Mucosa of rectum (tissue), 2 donors: Measurements from ENCODE around the gene IGLL5.

Experiments
- H3K27ac ChIP-seq, 2 donors: one replicate each; pipeline ENCODE4 v1.7.0; 2013; ENCODE audit warnings: inconsistent platforms in 2 of 2, low read depth in 2 of 2, low read length in 2 of 2
- H3K27me3 ChIP-seq, 2 donors: one replicate each; pipeline ENCODE4 v1.7.0; 2013; ENCODE audit warnings: low read length in 2 of 2; ENCODE audit not compliant: control insufficient read depth in 2 of 2, insufficient read depth in 2 of 2
- H3K36me3 ChIP-seq, 2 donors: one replicate each; pipeline ENCODE4 v1.7.0; 2013; ENCODE audit warnings: low read length in 2 of 2; ENCODE audit not compliant: control insufficient read depth in 2 of 2, insufficient read depth in 2 of 2
- H3K4me1 ChIP-seq, 2 donors: one replicate each; pipeline ENCODE4 v1.7.0; 2013; ENCODE audit warnings: low read length in 2 of 2, mild to moderate bottlenecking in 1 of 2; ENCODE audit not compliant: control insufficient read depth in 2 of 2, insufficient read depth in 2 of 2
- H3K4me3 ChIP-seq, 2 donors: one replicate each; pipeline ENCODE4 v1.7.0; 2013; ENCODE audit warnings: low read length in 2 of 2
- H3K9ac ChIP-seq, 2 donors: one replicate each; pipeline ENCODE4 v1.7.0; 2013; ENCODE audit warnings: low read length in 2 of 2, low read depth in 1 of 2, mild to moderate bottlenecking in 1 of 2
- H3K9me3 ChIP-seq, 2 donors: one replicate each; pipeline ENCODE4 v1.7.0; 2013; ENCODE audit warnings: low read length in 2 of 2; ENCODE audit not compliant: control insufficient read depth in 2 of 2
- donor health status: healthy.
- donor health status: Normal muscosa, but diverticular disease.

The IGLL5 gene

DNA sequence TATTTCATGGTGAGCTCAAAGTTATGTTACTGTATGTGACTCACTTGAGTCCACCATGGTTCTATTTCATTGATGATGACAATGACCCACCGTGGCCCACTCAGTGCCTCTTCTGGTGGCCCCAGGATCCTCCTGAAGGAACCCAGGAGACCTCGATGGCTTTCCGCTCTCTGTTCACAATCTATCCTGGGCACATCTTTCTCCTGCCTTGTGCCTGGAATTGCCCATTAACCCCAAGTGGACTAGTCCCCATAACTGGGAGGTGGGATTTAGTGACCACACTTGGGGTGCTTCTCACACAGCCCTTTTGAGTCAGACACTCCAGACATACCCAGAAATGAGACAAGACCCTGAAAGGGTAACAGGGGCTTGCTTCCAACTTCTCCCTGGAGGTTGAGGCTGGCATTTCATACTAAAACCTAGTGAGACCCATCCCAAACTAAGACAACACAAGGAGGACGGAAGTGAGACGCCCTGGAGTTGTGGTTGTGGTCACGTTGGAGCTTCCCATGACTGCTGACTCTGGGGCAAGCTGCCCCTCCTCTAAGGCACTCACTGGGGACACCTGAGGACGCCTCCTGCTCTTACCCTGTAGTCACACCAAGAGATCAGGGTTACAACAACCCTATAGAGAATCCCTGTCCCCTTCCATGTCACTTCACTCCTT lies 22.1 kb downstream of the IGLL5 start:
- no peak overlapping the region for H3K27ac ChIP-seq
- H3K4me3 ChIP-seq = no peak overlapping the region
- H3K4me1 ChIP-seq = no peaks in the 10 kb centered on the region
- no peaks in the 10 kb centered on the region for H3K27me3 ChIP-seq
- H3K9me3 ChIP-seq = no peaks in the 10 kb centered on the region
- no peaks in the 10 kb centered on the region for H3K36me3 ChIP-seq
- H3K9ac ChIP-seq = no peak overlapping the region

DNA sequence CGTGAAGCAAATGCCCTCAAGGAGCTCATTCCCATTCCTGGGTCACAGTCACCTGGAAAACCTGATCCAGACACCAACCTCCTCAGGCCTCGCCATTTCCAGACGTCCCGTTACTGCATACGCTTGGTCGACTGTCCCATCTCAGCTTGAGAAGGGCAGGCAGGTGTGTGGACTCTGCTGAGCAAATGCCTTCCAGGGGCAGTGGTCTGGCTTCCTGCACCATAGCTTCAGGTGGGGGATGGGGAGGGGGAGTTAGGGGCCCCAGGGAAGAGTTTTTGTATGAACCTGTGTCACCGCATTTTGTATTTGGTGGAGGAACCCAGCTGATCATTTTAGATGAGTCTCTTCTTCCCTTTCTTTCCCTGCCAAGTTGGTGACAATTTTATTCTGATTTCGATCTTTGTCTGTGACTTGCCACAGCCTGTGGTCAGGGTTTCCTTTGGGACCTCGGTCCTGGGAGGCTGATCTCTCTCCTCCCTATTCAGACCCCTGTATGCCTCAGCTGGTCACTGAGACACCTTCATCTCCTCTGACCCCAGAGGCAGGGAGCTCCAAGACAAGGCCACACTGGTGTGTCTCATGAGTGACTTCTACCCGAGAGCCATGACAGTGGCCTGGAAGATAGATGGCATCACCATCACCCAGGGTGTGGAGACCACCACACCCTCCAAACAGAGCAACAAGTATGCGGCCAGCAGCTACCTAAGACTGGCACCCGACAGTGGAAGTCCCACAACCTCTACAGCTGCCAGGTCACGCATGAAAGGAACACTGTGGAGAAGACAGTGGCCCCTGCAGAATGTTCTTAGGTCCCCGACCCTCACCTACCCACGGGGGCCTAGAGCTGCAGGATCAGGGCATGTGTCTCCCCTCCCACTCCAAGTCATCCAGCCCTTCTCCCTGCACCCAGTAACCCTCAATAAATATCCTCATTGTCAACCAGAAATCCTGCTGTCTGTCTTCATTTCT lies 22.9 kb downstream of the IGLL5 start:
- H3K9me3 ChIP-seq = no peaks in the 10 kb centered on the region
- no peaks in the 10 kb centered on the region for H3K27me3 ChIP-seq
- H3K4me1 ChIP-seq = no peaks in the 10 kb centered on the region
- H3K27ac ChIP-seq = no peak overlapping the region
- H3K4me3 ChIP-seq = no peak overlapping the region
- no peaks in the 10 kb centered on the region for H3K36me3 ChIP-seq
- no peak overlapping the region for H3K9ac ChIP-seq

DNA sequence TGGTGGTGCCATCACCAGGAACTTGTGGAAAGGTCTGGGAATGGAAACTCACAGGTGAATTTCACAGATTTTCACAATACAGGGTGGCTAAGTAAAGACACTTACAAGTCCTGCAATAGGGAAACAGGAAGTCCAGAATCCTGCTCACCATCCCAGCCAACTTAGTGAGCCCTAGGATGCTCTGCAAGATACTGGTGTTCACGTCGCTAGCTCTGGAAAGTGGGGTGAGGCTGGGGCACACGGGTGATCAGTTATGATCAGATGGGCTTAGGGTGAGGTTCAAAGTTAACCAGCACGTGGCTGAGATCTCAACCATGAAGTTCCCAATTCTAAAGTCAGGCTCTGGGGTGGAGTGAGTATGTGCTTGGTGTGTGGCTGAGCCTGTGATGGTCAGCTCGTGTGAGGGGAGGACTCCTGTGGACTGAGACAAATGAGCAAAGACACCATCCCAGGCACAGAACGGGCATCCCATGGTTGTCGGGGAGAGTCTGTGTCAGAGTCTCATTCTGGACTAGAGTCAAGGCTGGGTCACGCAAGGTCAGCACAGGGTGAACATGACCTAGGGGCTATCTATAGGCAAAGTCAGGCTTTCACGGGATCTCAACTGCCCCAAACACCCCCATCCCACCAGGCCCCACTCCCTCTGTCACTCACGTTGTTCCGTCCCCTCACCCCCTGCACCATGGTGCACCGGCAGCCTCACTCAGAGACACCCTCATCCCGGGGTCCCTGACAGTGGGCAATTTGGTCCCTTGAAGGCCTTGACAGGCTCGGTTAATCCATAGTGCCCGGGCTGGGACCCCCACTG lies 23.9 kb downstream of the IGLL5 start:
- Histone ChIP-seq H3K27ac (no peak overlapping the region), H3K36me3 (no peaks in the 10 kb centered on the region), H3K4me1 (no peaks in the 10 kb centered on the region), H3K9me3 (no peaks in the 10 kb centered on the region), H3K27me3 (no peaks in the 10 kb centered on the region), H3K4me3 (no peak overlapping the region), H3K9ac (no peak overlapping the region)

DNA sequence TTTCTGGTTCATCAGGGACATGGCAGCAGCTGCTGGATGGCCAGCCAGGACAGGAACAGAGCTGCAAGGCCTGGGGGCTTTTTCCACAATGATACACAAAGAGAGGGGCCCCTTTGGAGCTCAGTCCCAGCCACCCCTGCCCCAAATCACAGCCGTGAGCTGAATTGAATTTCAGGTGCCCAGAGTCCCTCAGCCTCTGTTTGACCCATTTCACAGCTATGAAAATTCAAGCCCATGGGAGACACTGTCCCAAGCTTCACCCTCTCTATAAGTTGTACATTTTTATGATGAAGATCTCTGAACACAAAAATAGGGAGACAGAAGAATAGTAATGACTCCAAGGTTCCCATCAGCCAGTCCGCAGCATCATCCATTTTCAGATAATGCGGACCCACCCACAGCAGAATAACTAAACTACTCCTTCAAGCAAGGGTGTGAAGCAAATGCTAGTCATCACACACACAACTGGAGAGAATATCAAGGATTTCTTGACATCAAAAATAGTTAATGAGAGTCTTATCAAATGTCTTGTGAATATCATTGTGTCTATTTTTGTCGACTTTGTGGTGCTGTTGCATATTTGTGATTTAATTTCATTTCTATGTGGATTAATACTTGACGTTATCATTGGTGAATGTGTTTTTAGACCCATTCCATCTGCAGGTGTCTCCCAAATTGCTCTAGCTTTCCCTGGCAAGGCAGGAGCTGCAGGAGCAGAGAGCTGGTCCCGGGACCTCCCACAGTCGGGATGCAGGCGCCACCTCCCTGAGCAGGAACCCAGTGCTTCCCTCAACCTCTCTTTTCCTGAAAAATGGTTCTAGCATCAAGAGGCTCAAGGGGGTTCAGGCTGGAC lies 24.7 kb downstream of the IGLL5 start:
- Histone ChIP-seq H3K27ac (no peak overlapping the region), H3K9ac (no peak overlapping the region), H3K4me3 (no peak overlapping the region), H3K36me3 (no peaks in the 10 kb centered on the region), H3K4me1 (no peaks in the 10 kb centered on the region), H3K27me3 (no peaks in the 10 kb centered on the region), H3K9me3 (no peaks in the 10 kb centered on the region)

DNA sequence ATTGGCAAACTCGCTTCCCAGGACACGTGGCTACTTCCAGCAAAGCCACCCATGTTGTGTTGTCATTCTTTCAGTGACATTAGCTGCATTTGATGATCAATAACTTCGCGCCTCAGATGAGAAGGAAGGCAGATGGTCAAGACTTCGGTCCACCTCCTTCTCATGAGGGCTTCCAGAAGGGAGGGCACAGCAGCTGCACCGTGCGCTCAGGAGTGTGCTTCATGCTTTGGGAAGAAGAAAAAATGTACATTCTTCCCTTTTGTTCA lies 25.3 kb downstream of the IGLL5 start:
- Histone ChIP-seq H3K36me3 (no peaks in the 10 kb centered on the region), H3K27me3 (no peaks in the 10 kb centered on the region), H3K4me3 (no peak overlapping the region), H3K4me1 (no peaks in the 10 kb centered on the region), H3K27ac (no peak overlapping the region), H3K9ac (no peak overlapping the region), H3K9me3 (no peaks in the 10 kb centered on the region)

DNA sequence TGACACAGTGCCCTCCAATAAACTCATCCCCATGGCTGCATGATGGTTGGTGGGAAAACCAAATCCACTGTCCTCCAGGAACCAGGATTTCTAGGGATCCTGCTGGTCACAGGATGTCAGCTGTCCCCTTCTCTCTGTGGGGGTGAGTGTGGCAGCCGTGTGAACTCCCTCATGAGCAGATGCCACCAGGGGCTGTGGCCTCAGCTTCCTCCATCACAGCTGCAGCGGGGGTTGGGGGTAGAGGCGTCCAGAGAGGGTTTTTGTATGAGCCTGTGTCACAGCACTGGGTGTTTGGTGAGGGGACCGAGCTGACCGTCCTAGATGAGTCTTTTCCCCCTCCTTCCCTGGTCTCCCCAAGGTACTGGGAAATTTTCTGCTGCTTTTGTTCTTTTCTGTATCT lies 26.4 kb downstream of the IGLL5 start:
- no peak overlapping the region for H3K27ac ChIP-seq
- no peaks in the 10 kb centered on the region for H3K36me3 ChIP-seq

DNA sequence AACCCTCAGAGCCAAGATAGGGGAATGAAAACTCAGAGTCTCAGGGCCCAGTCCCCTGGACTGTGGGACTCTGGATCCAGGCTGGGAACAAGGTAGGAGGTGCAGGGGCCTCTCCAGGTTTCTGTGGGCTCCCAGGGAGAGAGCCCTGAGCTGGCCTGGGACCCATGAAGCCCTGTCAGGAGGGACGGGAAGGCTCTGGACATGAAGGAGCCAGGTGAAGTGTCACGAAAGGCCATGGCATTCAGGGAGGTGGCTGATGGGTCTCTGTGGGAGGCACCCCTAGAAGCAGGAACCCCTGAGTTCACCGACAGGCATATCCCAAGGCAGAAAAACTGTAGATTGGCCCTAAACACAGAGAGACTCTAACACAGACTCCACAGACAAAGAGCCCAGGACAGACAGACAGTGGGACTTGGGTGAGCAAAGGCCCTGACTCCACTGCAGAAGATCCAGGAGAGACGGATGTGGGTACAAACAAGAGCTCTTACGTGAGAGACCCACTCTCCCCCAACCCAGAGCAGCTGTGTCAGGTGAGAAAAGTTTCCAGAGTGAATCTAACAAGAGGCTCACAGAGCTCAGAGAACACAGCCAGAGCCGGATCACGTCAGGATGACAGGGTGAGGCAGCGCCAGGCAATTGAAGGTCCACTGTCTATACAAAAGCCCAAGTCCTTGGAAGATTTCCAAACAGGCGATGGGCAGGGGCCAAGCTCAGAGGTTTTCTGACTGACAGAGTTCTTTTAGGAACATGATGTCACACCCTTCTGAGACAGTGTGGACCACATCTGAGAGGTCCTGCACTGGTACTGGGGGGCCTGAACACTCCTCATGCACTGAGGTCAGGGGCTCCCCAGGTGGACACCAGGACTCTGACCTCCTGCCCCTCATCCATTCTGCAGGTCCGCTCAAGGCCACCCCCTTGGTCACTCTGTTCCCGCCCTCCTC lies 27.4 kb downstream of the IGLL5 start:
- Histone ChIP-seq H3K36me3 (no peaks in the 10 kb centered on the region), H3K9ac (no peak overlapping the region), H3K4me3 (no peak overlapping the region), H3K27me3 (no peaks in the 10 kb centered on the region), H3K27ac (no peak overlapping the region), H3K4me1 (no peaks in the 10 kb centered on the region), H3K9me3 (no peaks in the 10 kb centered on the region)

More for the DNA sequence above, 26.4 kb downstream of the IGLL5 start:
- H3K4me1 ChIP-seq = no peaks in the 10 kb centered on the region
- H3K9ac ChIP-seq = no peak overlapping the region
- no peaks in the 10 kb centered on the region for H3K27me3 ChIP-seq
- no peaks in the 10 kb centered on the region for H3K9me3 ChIP-seq
- H3K4me3 ChIP-seq = no peak overlapping the region

DNA sequence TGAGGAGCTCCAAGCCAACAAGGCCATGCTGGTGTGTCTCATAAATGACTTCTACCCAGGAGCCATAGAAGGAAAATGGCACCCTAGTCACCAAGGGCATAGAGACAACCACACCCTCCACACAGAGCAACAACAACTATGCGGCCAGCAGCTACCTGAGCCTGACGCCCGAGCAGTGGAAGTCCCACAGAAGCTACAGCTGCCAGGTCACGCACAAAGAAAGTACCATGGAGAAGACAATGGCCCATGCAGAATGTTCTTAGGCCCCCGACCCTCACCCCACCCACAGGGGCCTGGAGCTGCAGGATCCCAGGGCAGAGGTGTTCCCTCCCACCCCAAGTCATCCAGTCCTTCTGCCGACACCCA lies 28.0 kb downstream of the IGLL5 start:
- Histone ChIP-seq H3K9me3 (no peaks in the 10 kb centered on the region), H3K9ac (no peak overlapping the region), H3K27me3 (no peaks in the 10 kb centered on the region), H3K4me1 (no peaks in the 10 kb centered on the region), H3K27ac (no peak overlapping the region), H3K36me3 (no peaks in the 10 kb centered on the region), H3K4me3 (no peak overlapping the region)
